GM19099 (cell line): ENCODE data around the gene HIPK3.

ENCODE experiments used
- POLR2A ChIP-seq: IDR thresholded peaks from 3 replicates; pipeline ENCODE4 v1.6.1; 2011; ENCODE audit warnings: low read depth; ENCODE audit not compliant: insufficient read length; ENCODE audit errors: extremely low read depth

Gene HIPK3

GRCh38 chr11:33256813-33257159 is 395 bp upstream of the HIPK3 start:
- TF ChIP-seq POLR2A: no peak

- peak; percentile 77 for TF ChIP-seq POLR2A
These were observed 883 bp downstream of the HIPK3 start for GRCh38 chr11:33257897-33258630.

- no peak for TF ChIP-seq POLR2A
These were observed 1.5 kb downstream of the HIPK3 start for GRCh38 chr11:33258631-33259205.

- no peak for TF ChIP-seq POLR2A
These were observed 2.7 kb downstream of the HIPK3 start for GRCh38 chr11:33259869-33260268.

- no peak for TF ChIP-seq POLR2A
These were observed 4.9 kb downstream of the HIPK3 start for GRCh38 chr11:33262011-33262645.

GRCh38 chr11:33263549-33263948 is 6.4 kb downstream of the HIPK3 start:
- no peak for TF ChIP-seq POLR2A

GRCh38 chr11:33264926-33265325 is 7.7 kb downstream of the HIPK3 start:
- TF ChIP-seq POLR2A: no peak

- TF ChIP-seq POLR2A: no peak
These were observed 9.4 kb downstream of the HIPK3 start for GRCh38 chr11:33266393-33267215.

GRCh38 chr11:33268945-33269540 is 11.9 kb downstream of the HIPK3 start:
- no peak for TF ChIP-seq POLR2A

- no peak for TF ChIP-seq POLR2A
These were observed 12.6 kb downstream of the HIPK3 start for GRCh38 chr11:33269822-33270221.

- TF ChIP-seq POLR2A: no peak
These were observed 13.9 kb downstream of the HIPK3 start for GRCh38 chr11:33271059-33271458.

GRCh38 chr11:33272338-33273107 is 15.3 kb downstream of the HIPK3 start:
- no peak for TF ChIP-seq POLR2A

- no peak for TF ChIP-seq POLR2A
These were observed 16.5 kb downstream of the HIPK3 start for GRCh38 chr11:33273656-33274055.

GRCh38 chr11:33280411-33280810 is 23.2 kb downstream of the HIPK3 start:
- TF ChIP-seq POLR2A: no peak
